HEK293 (cell line): Measurements from ENCODE around the gene TSPAN7.

Source experiments
- YY1 ChIP-seq: fragments of 450-650 bp; formaldehyde crosslinking; IDR thresholded peaks from 2 replicates; pipeline ENCODE4 v1.5.1; 2018; ENCODE audit warnings: missing biosample characterization, missing genetic modification characterization
- ZNF133 ChIP-seq: fragments of 450-650 bp; formaldehyde crosslinking; IDR thresholded peaks from 2 replicates; pipeline ENCODE4 v1.5.1; 2016; ENCODE audit warnings: missing biosample characterization, missing genetic modification characterization
- ZNF629 ChIP-seq: fragments of 450-650 bp; formaldehyde crosslinking; IDR thresholded peaks from 2 replicates; pipeline ENCODE4 v1.5.1; 2017; ENCODE audit warnings: missing biosample characterization, missing genetic modification characterization
- TF ChIP-seq, protein P1 (sequence below): fragments of 450-650 bp; formaldehyde crosslinking; IDR thresholded peaks from 2 replicates; pipeline ENCODE4 v1.5.1; 2016; ENCODE audit warnings: missing biosample characterization, missing genetic modification characterization
- TF ChIP-seq, protein P2 (sequence below): fragments of 450-650 bp; formaldehyde crosslinking; conservative IDR thresholded peaks from 2 replicates; pipeline ENCODE4 v1.5.1; 2016; ENCODE audit warnings: low read depth, missing biosample characterization, missing genetic modification characterization
- TF ChIP-seq, protein P3 (sequence below): fragments of 450-650 bp; formaldehyde crosslinking; IDR thresholded peaks from 2 replicates; pipeline ENCODE4 v1.5.1; 2016; ENCODE audit warnings: missing biosample characterization, missing genetic modification characterization, low read depth

DNA sequence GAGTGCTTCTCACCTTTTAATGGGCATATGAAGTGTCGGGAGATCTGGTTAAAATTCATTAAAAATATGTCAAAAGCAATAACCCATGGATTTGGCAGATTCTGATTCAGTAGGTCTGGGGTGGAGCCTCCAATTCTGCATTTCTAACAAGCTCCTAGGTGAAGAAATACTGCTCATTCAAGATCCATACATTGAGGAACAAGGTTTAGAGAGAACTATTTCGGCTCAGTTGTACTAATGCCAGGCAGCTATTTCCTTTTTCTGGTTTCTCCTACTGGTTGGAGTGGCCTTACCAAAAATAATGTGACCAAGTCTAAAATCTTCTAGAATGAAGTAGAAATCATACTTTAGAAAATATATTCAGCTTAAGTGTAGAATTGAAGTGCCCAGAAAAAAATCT, 117.5 kb downstream of the TSPAN7 start:
- TF ChIP-seq ZNF629 (tag by site-specific recombination), result no peak
- TF ChIP-seq, protein P1, sequence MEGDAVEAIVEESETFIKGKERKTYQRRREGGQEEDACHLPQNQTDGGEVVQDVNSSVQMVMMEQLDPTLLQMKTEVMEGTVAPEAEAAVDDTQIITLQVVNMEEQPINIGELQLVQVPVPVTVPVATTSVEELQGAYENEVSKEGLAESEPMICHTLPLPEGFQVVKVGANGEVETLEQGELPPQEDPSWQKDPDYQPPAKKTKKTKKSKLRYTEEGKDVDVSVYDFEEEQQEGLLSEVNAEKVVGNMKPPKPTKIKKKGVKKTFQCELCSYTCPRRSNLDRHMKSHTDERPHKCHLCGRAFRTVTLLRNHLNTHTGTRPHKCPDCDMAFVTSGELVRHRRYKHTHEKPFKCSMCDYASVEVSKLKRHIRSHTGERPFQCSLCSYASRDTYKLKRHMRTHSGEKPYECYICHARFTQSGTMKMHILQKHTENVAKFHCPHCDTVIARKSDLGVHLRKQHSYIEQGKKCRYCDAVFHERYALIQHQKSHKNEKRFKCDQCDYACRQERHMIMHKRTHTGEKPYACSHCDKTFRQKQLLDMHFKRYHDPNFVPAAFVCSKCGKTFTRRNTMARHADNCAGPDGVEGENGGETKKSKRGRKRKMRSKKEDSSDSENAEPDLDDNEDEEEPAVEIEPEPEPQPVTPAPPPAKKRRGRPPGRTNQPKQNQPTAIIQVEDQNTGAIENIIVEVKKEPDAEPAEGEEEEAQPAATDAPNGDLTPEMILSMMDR, result no peak
- TF ChIP-seq YY1, result no peak
- TF ChIP-seq, protein P2, sequence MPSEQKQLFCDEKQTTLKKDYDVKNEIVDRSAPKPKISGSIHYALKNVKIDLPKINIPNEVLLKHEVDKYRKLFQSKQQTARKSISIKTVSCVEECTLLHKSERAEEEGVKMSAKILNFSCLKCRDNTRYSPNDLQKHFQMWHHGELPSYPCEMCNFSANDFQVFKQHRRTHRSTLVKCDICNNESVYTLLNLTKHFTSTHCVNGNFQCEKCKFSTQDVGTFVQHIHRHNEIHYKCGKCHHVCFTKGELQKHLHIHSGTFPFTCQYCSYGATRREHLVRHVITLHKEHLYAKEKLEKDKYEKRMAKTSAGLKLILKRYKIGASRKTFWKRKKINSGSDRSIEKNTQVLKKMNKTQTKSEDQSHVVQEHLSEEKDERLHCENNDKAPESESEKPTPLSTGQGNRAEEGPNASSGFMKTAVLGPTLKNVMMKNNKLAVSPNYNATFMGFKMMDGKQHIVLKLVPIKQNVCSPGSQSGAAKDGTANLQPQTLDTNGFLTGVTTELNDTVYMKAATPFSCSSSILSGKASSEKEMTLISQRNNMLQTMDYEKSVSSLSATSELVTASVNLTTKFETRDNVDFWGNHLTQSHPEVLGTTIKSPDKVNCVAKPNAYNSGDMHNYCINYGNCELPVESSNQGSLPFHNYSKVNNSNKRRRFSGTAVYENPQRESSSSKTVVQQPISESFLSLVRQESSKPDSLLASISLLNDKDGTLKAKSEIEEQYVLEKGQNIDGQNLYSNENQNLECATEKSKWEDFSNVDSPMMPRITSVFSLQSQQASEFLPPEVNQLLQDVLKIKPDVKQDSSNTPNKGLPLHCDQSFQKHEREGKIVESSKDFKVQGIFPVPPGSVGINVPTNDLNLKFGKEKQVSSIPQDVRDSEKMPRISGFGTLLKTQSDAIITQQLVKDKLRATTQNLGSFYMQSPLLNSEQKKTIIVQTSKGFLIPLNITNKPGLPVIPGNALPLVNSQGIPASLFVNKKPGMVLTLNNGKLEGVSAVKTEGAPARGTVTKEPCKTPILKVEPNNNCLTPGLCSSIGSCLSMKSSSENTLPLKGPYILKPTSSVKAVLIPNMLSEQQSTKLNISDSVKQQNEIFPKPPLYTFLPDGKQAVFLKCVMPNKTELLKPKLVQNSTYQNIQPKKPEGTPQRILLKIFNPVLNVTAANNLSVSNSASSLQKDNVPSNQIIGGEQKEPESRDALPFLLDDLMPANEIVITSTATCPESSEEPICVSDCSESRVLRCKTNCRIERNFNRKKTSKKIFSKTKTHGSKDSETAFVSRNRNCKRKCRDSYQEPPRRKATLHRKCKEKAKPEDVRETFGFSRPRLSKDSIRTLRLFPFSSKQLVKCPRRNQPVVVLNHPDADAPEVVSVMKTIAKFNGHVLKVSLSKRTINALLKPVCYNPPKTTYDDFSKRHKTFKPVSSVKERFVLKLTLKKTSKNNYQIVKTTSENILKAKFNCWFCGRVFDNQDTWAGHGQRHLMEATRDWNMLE (tag by site-specific recombination), result no peak
- TF ChIP-seq, protein P3, sequence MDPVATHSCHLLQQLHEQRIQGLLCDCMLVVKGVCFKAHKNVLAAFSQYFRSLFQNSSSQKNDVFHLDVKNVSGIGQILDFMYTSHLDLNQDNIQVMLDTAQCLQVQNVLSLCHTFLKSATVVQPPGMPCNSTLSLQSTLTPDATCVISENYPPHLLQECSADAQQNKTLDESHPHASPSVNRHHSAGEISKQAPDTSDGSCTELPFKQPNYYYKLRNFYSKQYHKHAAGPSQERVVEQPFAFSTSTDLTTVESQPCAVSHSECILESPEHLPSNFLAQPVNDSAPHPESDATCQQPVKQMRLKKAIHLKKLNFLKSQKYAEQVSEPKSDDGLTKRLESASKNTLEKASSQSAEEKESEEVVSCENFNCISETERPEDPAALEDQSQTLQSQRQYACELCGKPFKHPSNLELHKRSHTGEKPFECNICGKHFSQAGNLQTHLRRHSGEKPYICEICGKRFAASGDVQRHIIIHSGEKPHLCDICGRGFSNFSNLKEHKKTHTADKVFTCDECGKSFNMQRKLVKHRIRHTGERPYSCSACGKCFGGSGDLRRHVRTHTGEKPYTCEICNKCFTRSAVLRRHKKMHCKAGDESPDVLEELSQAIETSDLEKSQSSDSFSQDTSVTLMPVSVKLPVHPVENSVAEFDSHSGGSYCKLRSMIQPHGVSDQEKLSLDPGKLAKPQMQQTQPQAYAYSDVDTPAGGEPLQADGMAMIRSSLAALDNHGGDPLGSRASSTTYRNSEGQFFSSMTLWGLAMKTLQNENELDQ (tag by site-specific recombination), result no peak
- TF ChIP-seq ZNF133 (tag by site-specific recombination), result no peak
